SU-DHL-6 (cell line): ENCODE results near the gene BCO1.
A peak's percentile ranks its signal among the peaks of the same experiment; 100 is the strongest.

Source experiments
- H2AFZ ChIP-seq: fragments of 200-600 bp; sonication (generic); 2 replicates; pipeline ENCODE4 v1.6.1; 2014; ENCODE audit warnings: low read depth, mild to moderate bottlenecking, moderate library complexity, mixed read lengths, antibody characterized with exemption, low read length; ENCODE audit not compliant: severe bottlenecking
- H3F3A ChIP-seq: fragments of 200-600 bp; shearing (Covaris generic); 2 replicates; pipeline ENCODE4 v1.6.0; 2016; ENCODE audit warnings: antibody characterized with exemption, mild to moderate bottlenecking; ENCODE audit not compliant: insufficient read depth
- H3K27ac ChIP-seq: fragments of 200-600 bp; sonication (generic); 2 replicates; pipeline ENCODE4 v1.5.1; 2016; ENCODE audit warnings: low read depth, mild to moderate bottlenecking, low read length, moderate library complexity, mixed read lengths
- H3K27me3 ChIP-seq: fragments of 200-600 bp; sonication (generic), shearing (Covaris generic); 2 replicates; pipeline ENCODE4 v1.6.0; 2014; ENCODE audit warnings: mild to moderate bottlenecking, low read length
- H3K36me3 ChIP-seq: fragments of 200-600 bp; sonication (generic); 2 replicates; pipeline ENCODE4 v1.6.1; 2014; ENCODE audit warnings: mild to moderate bottlenecking, low read length, mixed read lengths
- H3K4me2 ChIP-seq: fragments of 300-600, 200-600 bp; shearing (Covaris generic), sonication (generic); 2 replicates; pipeline ENCODE4 v1.6.0; 2014; ENCODE audit warnings: low read length, low read depth, mild to moderate bottlenecking; ENCODE audit not compliant: poor library complexity, severe bottlenecking
- H3K4me3 ChIP-seq: fragments of 200-600 bp; sonication (generic); 2 replicates; pipeline ENCODE4 v1.5.1; 2014; ENCODE audit warnings: antibody characterized with exemption, low read length, mild to moderate bottlenecking, mixed read lengths; ENCODE audit not compliant: insufficient read depth, poor library complexity, severe bottlenecking
- H3K79me2 ChIP-seq: fragments of 200-600 bp; sonication (generic); 2 replicates; pipeline ENCODE4 v1.6.1; 2014; ENCODE audit warnings: mild to moderate bottlenecking, low read length, moderate library complexity; ENCODE audit not compliant: insufficient read depth
- H3K9ac ChIP-seq: fragments of 200-600 bp; sonication (generic); 2 replicates; pipeline ENCODE4 v1.7.0; 2014; ENCODE audit warnings: mild to moderate bottlenecking, low read length
- H3K9me2 ChIP-seq: fragments of 200-600 bp; sonication (generic); replicated peaks from 2 replicates; pipeline ENCODE4 v1.6.1; 2014; ENCODE audit warnings: low read length; ENCODE audit not compliant: insufficient read depth
- H3K9me3 ChIP-seq: fragments of 200-600 bp; sonication (generic); 2 replicates; pipeline ENCODE4 v1.6.1; 2014; ENCODE audit warnings: low read length, mixed read lengths; ENCODE audit not compliant: insufficient read depth
- H4K20me1 ChIP-seq: fragments of 200-600 bp; sonication (generic); 2 replicates; pipeline ENCODE4 v1.6.1; 2014; ENCODE audit warnings: low read depth, mild to moderate bottlenecking, antibody characterized with exemption, low read length, moderate library complexity, mixed read lengths
- EZH2phosphoT487 ChIP-seq: fragments of 200-600 bp; sonication (generic), shearing (Covaris generic); conservative IDR thresholded peaks from 2 replicates; pipeline ENCODE4 v1.6.1; 2018; ENCODE audit warnings: mild to moderate bottlenecking, antibody characterized with exemption, low read length, moderate library complexity, mixed read lengths
- TF ChIP-seq, protein P1 (sequence below): fragments of 200-600 bp; sonication (generic); IDR thresholded peaks from one replicate; pipeline ENCODE4 v1.5.1; 2017; ENCODE audit warnings: antibody characterized with exemption, mild to moderate bottlenecking, low read length, moderate library complexity; ENCODE audit not compliant: insufficient read depth, poor library complexity, severe bottlenecking

BCO1 gene

DNA sequence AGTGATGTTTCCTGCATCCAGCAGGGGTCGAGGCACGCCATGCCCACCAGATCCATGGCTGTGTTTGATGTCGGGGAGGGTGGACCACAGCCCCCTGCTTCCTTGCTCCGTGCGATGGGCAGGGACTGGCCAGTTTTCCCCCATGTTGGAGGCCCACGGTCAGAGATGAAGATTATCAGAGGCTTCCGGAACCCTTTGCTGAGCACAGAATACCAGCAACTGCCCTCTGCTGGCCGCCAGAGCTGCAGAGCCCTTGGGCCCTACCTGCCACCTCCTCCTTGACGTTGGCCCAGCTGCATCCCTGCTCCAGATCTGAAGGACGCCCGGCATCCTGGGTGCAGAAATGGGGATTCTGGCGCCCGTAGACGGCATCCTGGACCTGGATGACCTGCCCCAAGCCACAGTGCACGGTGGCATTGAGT is 23.7 kb upstream of the BCO1 start:
- Histone ChIP-seq H2AFZ (no peak overlapping the region), H3K27me3 (peaks cover 4% of the 10 kb centered on the region; the same call in 1 of the 2 replicates), H3K4me3 (no peak overlapping the region), H3K9me2 (no peaks in the 10 kb centered on the region), H3F3A (no peaks in the 10 kb centered on the region), H3K36me3 (no peaks in the 10 kb centered on the region), H3K9me3 (no peaks in the 10 kb centered on the region), H3K4me2 (no peak overlapping the region), H3K27ac (no peak overlapping the region), H4K20me1 (no peaks in the 10 kb centered on the region), H3K9ac (no peak overlapping the region), H3K79me2 (no peaks in the 10 kb centered on the region)
- TF ChIP-seq, protein P1, sequence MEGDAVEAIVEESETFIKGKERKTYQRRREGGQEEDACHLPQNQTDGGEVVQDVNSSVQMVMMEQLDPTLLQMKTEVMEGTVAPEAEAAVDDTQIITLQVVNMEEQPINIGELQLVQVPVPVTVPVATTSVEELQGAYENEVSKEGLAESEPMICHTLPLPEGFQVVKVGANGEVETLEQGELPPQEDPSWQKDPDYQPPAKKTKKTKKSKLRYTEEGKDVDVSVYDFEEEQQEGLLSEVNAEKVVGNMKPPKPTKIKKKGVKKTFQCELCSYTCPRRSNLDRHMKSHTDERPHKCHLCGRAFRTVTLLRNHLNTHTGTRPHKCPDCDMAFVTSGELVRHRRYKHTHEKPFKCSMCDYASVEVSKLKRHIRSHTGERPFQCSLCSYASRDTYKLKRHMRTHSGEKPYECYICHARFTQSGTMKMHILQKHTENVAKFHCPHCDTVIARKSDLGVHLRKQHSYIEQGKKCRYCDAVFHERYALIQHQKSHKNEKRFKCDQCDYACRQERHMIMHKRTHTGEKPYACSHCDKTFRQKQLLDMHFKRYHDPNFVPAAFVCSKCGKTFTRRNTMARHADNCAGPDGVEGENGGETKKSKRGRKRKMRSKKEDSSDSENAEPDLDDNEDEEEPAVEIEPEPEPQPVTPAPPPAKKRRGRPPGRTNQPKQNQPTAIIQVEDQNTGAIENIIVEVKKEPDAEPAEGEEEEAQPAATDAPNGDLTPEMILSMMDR = peak; percentile 23
- no peak for TF ChIP-seq EZH2phosphoT487

DNA sequence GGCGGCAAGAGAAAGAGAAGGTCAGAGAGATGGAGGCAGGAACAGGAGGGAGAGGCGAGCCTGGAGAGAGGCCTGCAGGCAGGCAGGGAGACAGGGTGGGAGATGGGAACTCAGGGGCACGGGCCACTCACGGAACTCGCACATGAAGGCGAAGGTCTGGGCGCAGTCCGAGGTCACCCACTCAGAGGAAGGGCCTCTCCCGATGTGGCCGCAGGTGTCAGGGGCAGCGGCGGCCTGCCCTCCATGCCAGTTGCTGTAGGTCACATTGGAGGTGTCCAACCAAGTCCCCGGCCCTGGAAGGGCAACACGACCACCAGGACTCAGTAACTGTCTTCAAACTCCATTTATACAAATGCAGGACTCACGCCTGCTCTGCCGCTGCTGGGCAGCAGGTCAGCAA is 22.4 kb upstream of the BCO1 start:
- no peak overlapping the region for H2AFZ ChIP-seq
- H3K4me2 ChIP-seq = no peak overlapping the region
- H3K9ac ChIP-seq = no peak overlapping the region
- no peak overlapping the region for H3K27ac ChIP-seq
- TF ChIP-seq, protein P1 = no peak
- no peak for TF ChIP-seq EZH2phosphoT487
- H3K9me3 ChIP-seq = no peaks in the 10 kb centered on the region
- H4K20me1 ChIP-seq = no peaks in the 10 kb centered on the region
- H3K27me3 ChIP-seq = peaks cover 4% of the 10 kb centered on the region; the same call in 1 of the 2 replicates
- H3F3A ChIP-seq = no peaks in the 10 kb centered on the region
- H3K9me2 ChIP-seq = no peaks in the 10 kb centered on the region
- H3K4me3 ChIP-seq = no peak overlapping the region
- no peaks in the 10 kb centered on the region for H3K79me2 ChIP-seq
- H3K36me3 ChIP-seq = no peaks in the 10 kb centered on the region

DNA sequence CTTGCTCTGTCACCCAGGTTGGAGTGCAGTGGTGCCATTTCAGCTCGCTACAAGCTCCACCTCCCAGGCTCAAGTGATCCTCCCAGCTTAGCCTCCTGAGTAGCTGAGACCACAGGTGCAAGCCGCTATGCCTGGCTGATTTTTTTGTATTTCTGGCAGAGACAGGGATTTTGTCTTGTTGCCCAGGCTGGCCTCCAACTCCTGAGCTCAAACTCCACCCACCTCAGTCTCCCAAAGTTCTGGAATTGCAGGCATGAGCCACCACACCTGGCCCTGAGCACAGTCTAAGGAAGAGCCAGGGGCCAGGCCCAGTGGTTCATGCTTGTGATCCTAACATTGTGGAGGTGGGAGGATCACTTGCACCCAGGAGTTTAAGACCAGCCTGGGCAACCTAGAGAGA is 21.8 kb upstream of the BCO1 start:
- H3K9me3 ChIP-seq = no peaks in the 10 kb centered on the region
- no peak overlapping the region for H3K27ac ChIP-seq
- TF ChIP-seq, protein P1 = no peak
- no peak for TF ChIP-seq EZH2phosphoT487

More for the DNA sequence above, 21.8 kb upstream of the BCO1 start:
- no peak overlapping the region for H3K9ac ChIP-seq
- no peaks in the 10 kb centered on the region for H3K9me2 ChIP-seq
- peaks cover 4% of the 10 kb centered on the region; the same call in 1 of the 2 replicates for H3K27me3 ChIP-seq
- no peaks in the 10 kb centered on the region for H3K36me3 ChIP-seq
- no peak overlapping the region for H3K4me2 ChIP-seq
- H3K79me2 ChIP-seq = no peaks in the 10 kb centered on the region
- H4K20me1 ChIP-seq = no peaks in the 10 kb centered on the region
- no peaks in the 10 kb centered on the region for H3F3A ChIP-seq
- no peak overlapping the region for H2AFZ ChIP-seq
- H3K4me3 ChIP-seq = no peak overlapping the region
